ENCODE data around the gene UBALD1. TPM values are rescaled to one million over a fixed set of nuclear protein-coding genes. Genes with fewer than 3 reads are reported as not detected.

Gene UBALD1
- total and polyA plus RNA-seq, 5 experiments from 2014 or later = 2.5 to 27.4 (median 3.9) TPM

DNA sequence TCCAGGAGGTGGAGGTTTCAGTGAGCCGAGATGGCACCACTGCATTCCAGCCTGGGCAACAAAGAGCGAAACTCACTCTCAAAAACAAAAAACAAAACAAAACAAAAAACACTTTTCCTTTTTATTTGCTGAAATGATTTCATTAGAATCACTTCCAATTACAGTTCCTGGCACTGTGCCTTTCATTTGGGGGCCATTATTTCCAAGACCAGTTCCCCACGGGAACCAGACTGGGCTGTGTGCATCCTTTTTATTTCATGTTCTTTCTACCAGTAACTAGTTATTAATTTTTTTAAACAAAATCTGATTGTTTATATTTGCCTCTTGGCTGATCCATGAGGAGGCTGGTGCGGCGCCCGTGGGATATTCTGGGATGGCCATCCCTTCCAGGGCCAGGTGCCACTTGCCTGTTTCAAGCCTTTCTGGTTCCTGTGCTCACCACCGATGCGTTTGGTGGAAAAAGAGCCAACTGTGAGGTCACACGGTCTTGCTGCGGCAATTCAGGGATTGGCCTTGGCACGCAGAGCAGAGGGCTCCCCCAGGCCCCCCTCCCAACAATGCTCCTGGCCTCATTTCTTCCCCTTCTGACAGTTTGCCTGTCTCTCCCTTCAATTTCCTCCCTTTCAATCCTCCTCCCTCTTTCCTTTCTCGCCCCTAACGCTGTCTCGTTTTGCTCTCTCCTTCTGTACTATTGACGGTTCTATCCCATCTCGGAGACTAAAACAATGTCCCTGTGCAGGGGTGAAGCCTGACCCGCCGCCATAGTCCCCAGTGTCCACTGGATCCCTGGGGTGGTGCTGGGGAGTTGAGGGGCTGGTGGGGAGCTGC, 13.4 kb downstream of the UBALD1 start:
- peaks cover 0 to under 1% (median under 1%) of the 10 kb centered on the region in 4 donors for H3K4me1 Mint-ChIP-seq
- peaks cover 0 to 3% (median 0%) of the 10 kb centered on the region in 5 donors for H3K27me3 Mint-ChIP-seq
- H3K36me3 Mint-ChIP-seq = no peaks in the 10 kb centered on the region
- H3K27ac Mint-ChIP-seq = no peak overlapping the region
- ATAC-seq = no peak
- no peak for DNase-seq
- POLR2A ChIA-PET = interaction anchor here (0.5 kb wide), 1 partner anchor 94 kb away, joined by 3 read pairs; no protein-coding TSS in a partner anchor
- H3K4me3 Mint-ChIP-seq = no peak overlapping the region
- no peaks in the 10 kb centered on the region for H3K9me3 Mint-ChIP-seq

DNA sequence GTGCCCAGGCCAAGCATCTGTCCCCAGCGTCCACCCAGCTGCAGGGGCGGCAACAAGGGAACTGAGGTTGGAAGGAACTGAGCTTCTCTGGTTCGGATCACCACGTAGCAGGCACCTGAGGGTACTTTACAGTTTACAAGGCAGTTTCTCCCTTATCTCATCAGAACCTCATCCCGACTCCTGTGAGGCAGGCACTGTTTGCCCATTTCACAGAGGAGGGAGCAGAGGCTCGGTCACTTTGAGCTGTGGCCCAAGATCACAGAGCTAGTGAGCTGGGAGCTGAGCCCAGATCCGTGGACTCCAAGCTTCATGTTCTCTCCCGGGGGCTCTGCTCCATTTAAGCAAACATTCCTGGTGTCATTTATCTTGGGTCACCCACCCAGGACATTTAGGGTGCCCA, 15.1 kb downstream of the UBALD1 start:
- H3K27me3 Mint-ChIP-seq = peaks cover 0 to 3% (median 0%) of the 10 kb centered on the region in 5 donors
- no peak overlapping the region for H3K27ac Mint-ChIP-seq
- peaks cover 0 to 2% (median 0%) of the 10 kb centered on the region in 4 donors for H3K4me1 Mint-ChIP-seq
- no peaks in the 10 kb centered on the region for H3K36me3 Mint-ChIP-seq
- ATAC-seq (no peak), DNase-seq (no peak)
- no peak overlapping the region for H3K4me3 Mint-ChIP-seq
- POLR2A ChIA-PET = no interaction called here
- no peaks in the 10 kb centered on the region for H3K9me3 Mint-ChIP-seq

DNA sequence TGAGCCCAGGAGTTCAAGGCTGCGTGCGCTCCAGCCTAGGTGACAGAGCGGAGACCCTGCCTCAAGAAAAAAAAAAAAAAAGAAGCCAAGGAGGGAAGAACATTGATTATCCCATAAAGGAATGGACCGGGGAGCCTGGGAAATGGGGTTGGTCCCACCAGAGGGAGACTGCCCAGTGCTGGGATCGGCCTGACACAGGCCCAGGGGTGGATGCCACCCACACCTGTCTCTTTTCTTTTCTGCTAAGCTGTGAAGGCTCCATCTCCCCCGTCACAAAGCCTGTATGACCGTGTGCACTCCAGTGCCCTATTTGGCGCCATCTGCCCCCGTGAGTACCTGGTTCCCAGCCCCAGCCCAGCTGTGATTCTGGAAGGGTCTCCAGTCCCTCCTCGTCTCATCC, 15.7 kb downstream of the UBALD1 start:
- H3K27ac Mint-ChIP-seq = no peak overlapping the region
- DNase-seq (no peak), ATAC-seq (no peak)
- peaks cover 0 to 2% (median 0%) of the 10 kb centered on the region in 4 donors for H3K4me1 Mint-ChIP-seq
- no peaks in the 10 kb centered on the region for H3K36me3 Mint-ChIP-seq
- H3K27me3 Mint-ChIP-seq = peaks cover 0 to 3% (median 0%) of the 10 kb centered on the region in 5 donors
- no peak overlapping the region for H3K4me3 Mint-ChIP-seq
- POLR2A ChIA-PET = no interaction called here
- H3K9me3 Mint-ChIP-seq = no peaks in the 10 kb centered on the region

DNA sequence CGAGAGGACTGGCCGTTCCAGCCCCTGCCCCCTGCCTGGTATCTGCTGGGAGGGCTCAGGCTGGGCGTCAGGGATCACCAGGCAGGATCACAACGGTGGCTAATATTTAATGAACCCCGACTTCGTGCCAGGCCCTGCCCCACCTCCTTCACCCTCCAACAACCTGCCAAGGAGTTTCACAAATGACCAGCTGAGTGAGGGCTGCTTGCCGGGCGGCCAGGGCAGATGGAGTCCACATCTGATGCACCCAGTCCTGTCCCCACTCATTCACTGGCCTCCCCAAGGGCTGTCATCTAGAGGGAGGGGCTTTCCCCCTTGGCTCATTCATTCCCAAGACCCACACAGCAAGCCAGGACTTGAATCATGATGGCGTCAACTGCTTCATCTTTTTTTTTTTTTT, 17.5 kb downstream of the UBALD1 start:
- POLR2A ChIA-PET = no interaction called here

DNA sequence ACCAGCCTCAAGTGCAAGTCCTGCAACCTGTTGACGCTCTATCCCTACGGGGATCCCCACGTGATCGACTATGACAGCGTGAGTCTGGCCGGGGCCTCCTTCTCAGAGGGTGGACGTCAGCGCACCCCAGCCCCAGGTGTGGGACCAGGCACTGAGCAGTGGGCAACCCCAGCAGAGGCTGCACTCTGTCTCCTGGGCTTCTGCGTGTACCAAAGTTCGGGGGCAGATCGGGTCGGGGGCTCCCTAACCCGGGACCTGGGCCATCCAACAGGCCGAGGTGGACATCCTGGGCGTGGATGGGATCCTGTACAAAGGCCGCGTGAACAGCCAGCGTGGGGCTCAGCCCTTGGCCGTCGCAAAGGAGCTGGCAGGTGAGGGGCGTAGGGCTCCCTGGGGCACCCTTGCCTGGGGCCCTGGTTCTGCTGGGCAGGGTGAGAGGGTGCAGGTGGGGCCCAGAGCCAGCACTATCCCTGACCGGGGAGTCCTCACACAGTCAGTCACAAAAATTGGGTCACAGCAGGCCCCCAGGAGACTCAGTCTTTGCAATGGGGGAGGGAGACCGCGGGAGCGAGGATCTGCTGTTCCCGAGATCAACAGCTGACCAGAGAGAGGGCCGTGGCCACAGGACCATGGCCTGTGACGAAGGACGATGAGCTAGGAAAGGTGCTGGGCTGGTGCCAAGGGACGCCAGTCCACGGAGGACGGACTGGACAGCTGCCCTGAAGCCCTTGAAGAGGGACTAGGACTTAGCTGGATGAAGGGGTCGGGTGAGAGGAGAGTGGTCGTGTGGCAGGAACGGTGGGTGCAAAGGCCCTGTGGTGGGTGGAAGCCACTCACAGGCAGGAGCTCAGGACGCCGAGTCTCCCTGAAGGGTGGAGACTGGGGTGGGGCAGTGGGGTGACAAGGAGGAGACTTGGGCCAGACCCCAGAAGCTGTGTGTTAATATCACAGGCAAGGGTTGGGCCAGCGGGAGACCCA, 20.0 kb downstream of the UBALD1 start:
- no peak for ATAC-seq
- Mint-ChIP-seq H3K9me3 (no peaks in the 10 kb centered on the region), H3K4me3 (no peak overlapping the region), H3K4me1 (peaks cover 0 to 2% (median 0%) of the 10 kb centered on the region in 4 donors), H3K36me3 (no peaks in the 10 kb centered on the region), H3K27me3 (peaks cover 0 to 2% (median 0%) of the 10 kb centered on the region in 5 donors), H3K27ac (no peak overlapping the region)
- no peak for DNase-seq
- POLR2A ChIA-PET = interaction anchor here (1.5 kb wide), 1 partner anchor 9 kb away, joined by 3 read pairs; no protein-coding TSS in a partner anchor

More for the DNA sequence above, 17.5 kb downstream of the UBALD1 start:
- DNase-seq (no peak), ATAC-seq (no peak)
- Mint-ChIP-seq H3K4me3 (no peak overlapping the region), H3K36me3 (no peaks in the 10 kb centered on the region), H3K4me1 (peaks cover 0 to 2% (median 0%) of the 10 kb centered on the region in 4 donors), H3K27me3 (peaks cover 0 to 5% (median 0%) of the 10 kb centered on the region in 5 donors), H3K9me3 (no peaks in the 10 kb centered on the region), H3K27ac (peak overlapping the region in 1 of 10 donors; percentile 15)

DNA sequence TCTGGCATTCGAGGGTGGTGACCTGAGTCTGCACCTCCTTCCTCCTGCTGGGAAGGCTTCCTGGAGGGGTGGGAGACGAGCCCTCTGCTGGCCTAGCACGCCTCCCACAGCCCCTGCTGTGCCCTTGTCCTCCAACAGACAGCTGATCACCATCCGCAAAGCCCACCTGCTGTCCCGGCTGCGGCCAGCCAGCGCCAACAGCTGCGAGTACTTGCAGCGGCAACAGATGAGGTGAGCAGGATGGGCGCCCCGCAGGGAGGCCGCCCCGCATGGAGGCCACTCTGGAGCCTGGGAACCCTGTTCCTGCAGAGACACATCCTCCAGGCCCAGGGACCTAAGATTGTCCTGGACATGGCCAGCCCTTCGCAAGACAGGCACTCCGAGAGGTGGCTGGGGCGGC, 21.6 kb downstream of the UBALD1 start:
- peaks cover 0 to 3% (median 0%) of the 10 kb centered on the region in 5 donors for H3K27me3 Mint-ChIP-seq
- ATAC-seq (no peak), DNase-seq (no peak)
- H3K27ac Mint-ChIP-seq = no peak overlapping the region
- no peaks in the 10 kb centered on the region for H3K36me3 Mint-ChIP-seq
- peaks cover 0 to 4% (median 0%) of the 10 kb centered on the region in 9 donors for H3K9me3 Mint-ChIP-seq
- H3K4me3 Mint-ChIP-seq = no peak overlapping the region
- H3K4me1 Mint-ChIP-seq = peaks cover 0 to 2% (median 0%) of the 10 kb centered on the region in 4 donors
- POLR2A ChIA-PET = no interaction called here

DNA sequence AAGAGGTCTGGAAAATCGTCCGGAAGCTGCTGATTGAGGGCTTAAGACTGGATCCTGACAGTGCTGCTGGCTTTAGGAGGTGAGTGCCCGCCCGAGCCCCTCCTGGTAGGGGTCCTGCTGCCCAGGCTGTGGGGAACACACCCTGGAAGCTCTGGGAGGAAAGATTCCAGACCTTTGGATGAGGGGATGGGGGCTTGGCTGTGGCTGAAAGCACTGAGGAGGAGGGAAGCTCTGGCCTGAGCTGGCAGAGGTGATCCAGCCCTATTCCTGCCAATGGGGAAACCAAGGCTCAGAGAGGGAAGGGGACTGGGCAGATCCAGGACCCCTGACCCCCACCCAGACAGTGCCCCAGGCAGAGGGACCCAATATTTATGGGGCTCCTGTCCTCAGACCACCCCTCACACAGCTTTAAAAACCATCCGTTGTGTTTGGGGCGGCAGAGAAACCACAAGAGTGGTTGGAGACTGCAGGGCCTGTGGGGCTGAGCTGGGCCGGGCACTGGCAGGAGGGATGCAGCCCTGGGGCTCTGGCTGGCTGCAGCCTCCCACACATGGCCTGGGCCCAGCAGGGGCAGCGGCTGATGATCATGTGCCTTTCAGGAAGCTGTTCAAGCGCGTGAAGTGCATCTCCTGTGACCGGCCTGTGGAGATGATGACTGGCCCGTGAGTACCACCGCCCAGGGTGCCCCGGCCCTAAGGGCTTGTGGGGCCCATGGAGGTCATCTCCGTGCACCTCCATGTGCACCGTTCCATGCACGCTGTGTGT, 22.8 kb downstream of the UBALD1 start:
- POLR2A ChIA-PET = interaction anchor here (0.7 kb wide), 1 partner anchor 100 kb away, joined by 3 read pairs; no protein-coding TSS in a partner anchor
- no peak overlapping the region for H3K27ac Mint-ChIP-seq
- no peak for ATAC-seq
- no peak overlapping the region for H3K4me3 Mint-ChIP-seq
- no peak for DNase-seq
- H3K9me3 Mint-ChIP-seq = peaks cover 0 to 4% (median 0%) of the 10 kb centered on the region in 9 donors
- peaks cover 0 to 2% (median 0%) of the 10 kb centered on the region in 4 donors for H3K4me1 Mint-ChIP-seq
- no peaks in the 10 kb centered on the region for H3K36me3 Mint-ChIP-seq
- peaks cover 0 to 3% (median 0%) of the 10 kb centered on the region in 5 donors for H3K27me3 Mint-ChIP-seq

DNA sequence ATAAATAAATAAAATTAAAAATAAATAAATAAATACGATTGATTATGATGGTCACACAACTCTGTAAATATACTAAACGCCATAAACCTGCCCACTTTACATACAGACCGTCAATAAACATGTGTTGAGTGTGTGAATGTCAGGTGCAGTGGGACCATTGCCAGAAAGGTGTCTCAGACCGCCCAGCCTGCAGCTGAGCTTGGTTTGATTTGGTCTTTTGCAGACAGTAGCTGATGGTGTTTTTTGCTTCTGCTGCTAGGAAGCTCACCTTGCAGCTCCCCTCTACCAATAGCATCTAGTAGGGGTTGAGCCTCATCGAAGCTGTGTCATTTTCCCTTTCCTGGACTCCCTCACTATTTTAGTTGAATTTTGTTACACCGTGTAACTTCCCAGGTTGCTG, 23.5 kb downstream of the UBALD1 start:
- Mint-ChIP-seq H3K4me1 (peaks cover 0 to 2% (median 0%) of the 10 kb centered on the region in 4 donors), H3K27ac (no peak overlapping the region), H3K36me3 (no peaks in the 10 kb centered on the region), H3K4me3 (no peak overlapping the region), H3K9me3 (peaks cover 0 to 4% (median 0%) of the 10 kb centered on the region in 9 donors), H3K27me3 (peaks cover 0 to 4% (median 0%) of the 10 kb centered on the region in 5 donors)
- DNase-seq = no peak
- ATAC-seq = no peak
- POLR2A ChIA-PET = no interaction called here

DNA sequence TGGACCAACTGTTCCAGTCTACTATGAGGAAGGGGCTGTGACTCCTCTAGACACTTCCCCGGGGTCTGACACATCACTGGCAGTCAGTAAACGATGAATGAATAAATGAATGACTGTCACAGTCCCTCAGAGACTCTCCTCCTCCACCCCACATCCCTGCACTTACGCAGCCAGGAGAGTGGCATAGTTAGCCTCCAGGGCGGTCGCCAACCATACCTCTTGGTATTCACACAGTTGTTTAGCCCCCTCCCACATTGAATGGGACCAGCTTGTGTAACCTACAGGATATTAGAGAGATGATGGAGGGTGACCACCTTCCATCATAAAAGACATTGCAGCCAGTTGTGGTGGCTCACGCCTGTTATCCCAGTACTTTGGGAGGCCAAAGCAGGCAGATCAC, 25.7 kb downstream of the UBALD1 start:
- POLR2A ChIA-PET = no interaction called here
- Mint-ChIP-seq H3K4me1 (peaks cover 3 to 5% (median 4%) of the 10 kb centered on the region in 4 donors), H3K4me3 (no peak overlapping the region), H3K36me3 (no peaks in the 10 kb centered on the region), H3K27ac (no peak overlapping the region), H3K27me3 (peaks cover 3 to 8% (median 6%) of the 10 kb centered on the region in 5 donors), H3K9me3 (peaks cover 0 to 4% (median 0%) of the 10 kb centered on the region in 9 donors)
- peak in 1 of 10 donors; percentile 60 for DNase-seq
- ATAC-seq = no peak

DNA sequence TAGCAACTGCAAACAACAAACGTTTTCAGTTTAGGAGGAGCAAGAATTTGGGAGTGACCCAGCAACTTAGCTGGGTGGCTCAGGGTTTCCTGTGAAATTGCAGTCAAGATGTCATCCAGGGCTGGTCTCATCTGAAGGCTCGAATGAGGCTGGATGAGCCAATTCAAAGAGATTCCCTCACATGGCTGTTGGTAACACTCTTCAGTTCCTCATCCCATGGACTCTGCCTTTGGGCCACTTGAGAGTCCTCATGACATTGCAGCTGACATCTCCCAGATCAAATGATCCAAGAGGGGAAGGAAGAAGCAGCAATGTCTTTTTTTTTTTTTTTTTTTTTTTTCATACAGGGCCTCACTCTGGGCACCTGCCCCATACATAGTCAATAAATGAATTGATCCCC, 26.3 kb downstream of the UBALD1 start:
- DNase-seq (no peak), ATAC-seq (no peak)
- peaks cover 3 to 5% (median 4%) of the 10 kb centered on the region in 4 donors for H3K4me1 Mint-ChIP-seq

DNA sequence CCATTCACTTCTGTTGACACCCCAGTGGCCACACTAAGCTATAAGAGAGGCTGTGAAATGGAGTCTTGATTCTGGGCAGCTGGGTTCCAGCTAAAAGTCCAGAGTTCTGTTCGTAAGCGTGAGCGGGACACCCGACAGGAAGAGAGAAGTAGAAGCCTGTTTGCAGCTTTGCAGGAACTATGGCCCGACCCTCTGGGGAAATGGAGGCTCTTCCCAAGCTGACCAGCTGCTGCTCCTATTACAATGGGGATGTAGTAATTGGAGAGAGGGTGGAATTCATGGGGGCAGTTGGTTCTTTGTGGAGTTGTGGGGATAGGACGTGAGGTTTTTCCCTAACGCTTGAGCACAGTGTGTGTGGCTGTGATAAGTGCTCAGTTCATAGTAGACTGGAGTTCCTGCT, 28.4 kb downstream of the UBALD1 start:
- Mint-ChIP-seq H3K36me3 (no peaks in the 10 kb centered on the region), H3K4me3 (no peak overlapping the region), H3K4me1 (peaks cover 3 to 5% (median 4%) of the 10 kb centered on the region in 4 donors), H3K27ac (no peak overlapping the region), H3K9me3 (peaks cover 0 to 4% (median 0%) of the 10 kb centered on the region in 9 donors), H3K27me3 (peaks cover 3 to 8% (median 5%) of the 10 kb centered on the region in 5 donors)
- DNase-seq (no peak), ATAC-seq (no peak)
- POLR2A ChIA-PET = no interaction called here

More for the DNA sequence above, 26.3 kb downstream of the UBALD1 start:
- Mint-ChIP-seq H3K36me3 (no peaks in the 10 kb centered on the region), H3K27ac (peak overlapping the region in 1 of 10 donors; percentile 32), H3K4me3 (no peak overlapping the region), H3K9me3 (peaks cover 0 to 4% (median 0%) of the 10 kb centered on the region in 9 donors), H3K27me3 (peaks cover 3 to 8% (median 6%) of the 10 kb centered on the region in 5 donors)
- POLR2A ChIA-PET = no interaction called here

DNA sequence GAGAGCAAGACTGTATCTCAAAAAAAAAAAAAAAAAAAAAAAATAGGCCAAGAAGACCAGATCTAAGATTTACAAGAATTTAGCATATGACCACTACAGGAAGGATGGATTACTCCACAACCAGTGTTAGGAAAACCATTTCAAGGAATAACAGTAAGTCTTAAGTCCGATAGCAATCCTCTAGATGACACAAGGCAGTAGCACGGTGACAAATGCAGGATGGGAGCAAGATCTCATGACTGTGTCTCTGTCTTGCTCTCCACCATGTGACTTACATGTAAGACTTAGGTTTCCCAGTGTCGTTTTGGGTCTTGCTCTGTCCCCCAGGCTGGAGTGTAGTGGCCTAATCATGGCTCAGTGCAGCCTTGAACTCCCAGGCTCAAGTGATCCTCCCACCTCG, 30.8 kb downstream of the UBALD1 start:
- Mint-ChIP-seq H3K4me3 (no peak overlapping the region), H3K27me3 (peaks cover 3 to 8% (median 5%) of the 10 kb centered on the region in 5 donors), H3K9me3 (peaks cover 0 to 4% (median 0%) of the 10 kb centered on the region in 9 donors), H3K27ac (no peak overlapping the region), H3K36me3 (no peaks in the 10 kb centered on the region), H3K4me1 (peaks cover 3 to 5% (median 4%) of the 10 kb centered on the region in 4 donors)
- ATAC-seq (no peak), DNase-seq (no peak)
- POLR2A ChIA-PET = no interaction called here
